Measurements from ENCODE around the gene FBRS.
"Not testable (repeated sequence)": the region's sequence is repeated elsewhere in the genome, so short reads cannot be mapped to it uniquely, and the experiment has no call there.

Gene FBRS

GRCh38 chr16:30680326-30680725 is 22.1 kb downstream of the FBRS start:
- H3K27me3 ChIP-seq (replicated peaks) = no peaks in the 10 kb centered on the region
- no peak for DNase-seq
- TF ChIP-seq CTCF (IDR thresholded peaks at IDR 0.05; ENCODE audit: low read depth, low read length, missing control alignments) = no peak
- H3K27ac ChIP-seq = no peak overlapping the region
- no peak overlapping the region for H3K4me3 ChIP-seq (ENCODE audit: low read depth, low read length)
- no peaks in the 10 kb centered on the region for H3K36me3 ChIP-seq (replicated peaks)
- in situ Hi-C loops (cut with HindIII; ENCODE audit: low pct_ligation_motif_present, low sequenced_read_pairs) = no loop called here

DNA sequence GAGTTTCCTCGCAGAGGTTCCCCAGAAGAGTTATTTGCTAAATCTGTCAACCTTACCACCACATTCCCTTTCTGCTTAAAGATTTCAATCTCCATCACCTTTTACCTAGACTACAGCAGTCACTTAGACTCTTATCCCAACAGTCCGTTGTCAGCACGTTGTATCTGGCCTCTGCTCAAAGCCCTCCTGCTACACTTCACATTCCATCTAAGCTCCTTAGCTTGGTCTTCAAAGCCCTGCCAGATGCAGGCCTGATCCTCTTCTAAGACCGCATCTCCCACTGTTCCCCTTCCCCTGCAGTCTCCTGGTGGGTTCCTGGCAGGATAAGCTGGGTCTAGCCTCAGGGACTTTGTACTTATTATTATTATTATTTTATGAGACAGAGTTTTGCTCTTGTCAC is 30.5 kb downstream of the FBRS start:
- H3K27me3 ChIP-seq (replicated peaks) = no peaks in the 10 kb centered on the region
- no peak for TF ChIP-seq CTCF (IDR thresholded peaks at IDR 0.05; ENCODE audit: low read depth, low read length, missing control alignments)
- H3K36me3 ChIP-seq (replicated peaks) = no peaks in the 10 kb centered on the region
- in situ Hi-C loops (cut with HindIII; ENCODE audit: low pct_ligation_motif_present, low sequenced_read_pairs) = no loop called here
- DNase-seq = no peak
- H3K27ac ChIP-seq = no peak overlapping the region
- no peak overlapping the region for H3K4me3 ChIP-seq (ENCODE audit: low read depth, low read length)

DNA sequence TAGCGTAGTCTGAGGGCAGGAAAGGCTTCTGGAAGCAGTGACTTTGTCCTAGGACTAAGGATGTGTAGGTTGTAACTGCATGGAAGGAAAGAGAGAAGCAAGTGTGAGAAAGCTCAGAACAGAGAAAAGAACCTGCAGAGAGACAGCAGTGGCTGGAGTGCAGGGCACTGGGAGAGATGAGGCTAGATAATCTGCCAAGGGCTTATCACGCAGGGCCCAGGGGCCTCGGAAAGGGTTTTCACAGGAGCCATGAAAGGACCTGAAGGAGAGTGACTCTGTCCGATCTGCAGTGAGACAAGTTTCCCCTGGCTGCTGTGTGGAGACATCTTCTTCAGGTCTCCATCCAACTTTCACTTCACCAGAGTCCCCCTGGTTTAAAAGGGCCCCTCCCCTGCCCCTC is 33.7 kb downstream of the FBRS start:
- DNase-seq = no peak
- Histone ChIP-seq H3K36me3 (replicated peaks) (no peaks in the 10 kb centered on the region), H3K4me3 (ENCODE audit: low read depth, low read length) (no peak overlapping the region), H3K27ac (no peak overlapping the region), H3K27me3 (replicated peaks) (no peaks in the 10 kb centered on the region)
- TF ChIP-seq CTCF (IDR thresholded peaks at IDR 0.05; ENCODE audit: low read depth, low read length, missing control alignments) = no peak
- in situ Hi-C loops (cut with HindIII; ENCODE audit: low pct_ligation_motif_present, low sequenced_read_pairs) = no loop called here

DNA sequence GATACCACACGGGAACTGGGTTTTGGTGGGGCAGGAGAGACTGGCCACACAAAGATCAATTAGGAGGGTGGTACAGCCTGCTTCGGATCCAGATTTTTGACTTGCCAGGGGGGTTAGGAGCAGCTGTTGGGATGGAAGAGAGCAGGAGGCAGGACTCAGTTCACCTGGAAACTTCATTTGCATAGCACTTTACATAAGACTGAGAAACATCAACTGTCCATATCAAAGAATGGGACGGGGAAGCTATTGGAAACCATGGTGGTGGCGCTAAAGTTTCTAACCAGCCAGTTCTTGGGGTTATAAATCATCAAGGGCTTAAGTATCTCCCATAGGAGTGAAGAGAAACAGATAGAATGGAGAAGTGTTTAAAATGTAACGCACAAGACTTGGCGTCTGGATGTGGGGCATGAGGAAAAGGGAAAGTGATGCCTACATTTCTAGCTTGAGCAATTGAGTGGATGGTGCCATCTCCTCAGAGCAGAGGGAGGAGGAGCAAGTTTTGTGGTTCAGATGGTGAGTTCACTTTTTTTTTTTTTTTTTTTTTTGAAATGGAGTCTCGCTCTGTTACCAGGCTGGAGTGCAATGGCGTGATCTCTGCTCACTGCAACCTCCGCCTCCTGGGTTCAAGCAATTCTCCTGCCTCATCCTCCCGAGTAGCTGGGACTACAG is 34.3 kb downstream of the FBRS start:
- no peak overlapping the region for H3K27ac ChIP-seq
- no peak for TF ChIP-seq CTCF (IDR thresholded peaks at IDR 0.05; ENCODE audit: low read depth, low read length, missing control alignments)
- no peaks in the 10 kb centered on the region for H3K36me3 ChIP-seq (replicated peaks)
- DNase-seq = no peak
- H3K4me3 ChIP-seq (ENCODE audit: low read depth, low read length) = no peak overlapping the region
- in situ Hi-C loops (cut with HindIII; ENCODE audit: low pct_ligation_motif_present, low sequenced_read_pairs) = no loop called here
- no peaks in the 10 kb centered on the region for H3K27me3 ChIP-seq (replicated peaks)

DNA sequence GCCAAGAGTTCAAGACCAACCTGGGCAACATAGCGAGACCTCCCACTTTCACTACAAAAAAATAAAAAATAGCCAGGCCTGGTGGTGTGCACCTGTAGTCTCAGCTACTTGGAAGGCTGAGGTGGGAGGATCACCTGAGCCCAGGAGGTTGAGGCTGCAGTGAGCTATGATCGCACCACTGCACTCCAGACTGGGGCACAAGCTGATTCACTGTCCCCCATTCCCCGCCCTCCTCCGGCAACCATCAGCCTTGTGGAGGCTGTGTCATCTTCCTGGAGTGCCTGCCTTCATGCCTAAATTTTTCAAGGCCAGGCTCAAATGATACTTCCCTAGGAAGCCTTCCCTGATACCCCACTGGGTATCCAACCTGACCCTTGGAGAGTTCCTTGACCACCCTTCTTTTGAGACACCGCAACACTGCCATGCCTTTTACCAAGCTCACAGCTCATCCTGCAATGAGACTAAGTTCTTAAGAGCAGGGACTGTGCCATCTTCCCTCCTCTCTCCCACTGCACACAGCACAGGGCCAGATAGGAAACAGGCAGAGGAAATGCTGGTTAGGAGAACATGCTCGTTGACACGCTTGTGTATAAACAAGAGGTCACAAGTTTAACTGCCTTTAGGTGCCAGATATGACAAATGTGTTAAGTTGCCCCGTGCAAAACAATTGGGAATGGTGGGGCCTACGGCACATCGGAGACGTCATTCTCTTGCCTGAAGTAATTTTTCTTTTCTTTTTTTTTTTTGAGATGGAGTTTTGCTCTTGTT is 36.9 kb downstream of the FBRS start:
- no peaks in the 10 kb centered on the region for H3K27me3 ChIP-seq (replicated peaks)
- no peak overlapping the region for H3K4me3 ChIP-seq (ENCODE audit: low read depth, low read length)
- in situ Hi-C loops (cut with HindIII; ENCODE audit: low pct_ligation_motif_present, low sequenced_read_pairs) = no loop called here
- no peaks in the 10 kb centered on the region for H3K36me3 ChIP-seq (replicated peaks)
- H3K27ac ChIP-seq = no peak overlapping the region
- no peak for DNase-seq
- no peak for TF ChIP-seq CTCF (IDR thresholded peaks at IDR 0.05; ENCODE audit: low read depth, low read length, missing control alignments)

- DNase-seq; H3K27me3 ChIP-seq (replicated peaks); H3K27ac ChIP-seq; H3K4me3 ChIP-seq (ENCODE audit: low read depth, low read length); in situ Hi-C loops (cut with HindIII; ENCODE audit: low pct_ligation_motif_present, low sequenced_read_pairs); H3K36me3 ChIP-seq (replicated peaks): not testable (repeated sequence)
Measured at GRCh38 chr16:30696646-30697045, 38.4 kb downstream of the FBRS start.

All from brain microvascular endothelial cell (primary cell).